HG03378 (cell line): ENCODE results near the gene PRELID1.
"Not testable (repeated sequence)": the region's sequence is repeated elsewhere in the genome, so short reads cannot be mapped to it uniquely, and the experiment has no call there.

ENCODE experiments used
- ATAC-seq: cut with Tn5 transposase; IDR thresholded peaks from one replicate; pipeline ENCODE4 v1.9.1; 2021; ENCODE audit warnings: mild to moderate bottlenecking, moderate library complexity; ENCODE audit not compliant: unreplicated experiment

Gene PRELID1

GRCh38 chr5:177334781-177335700 is 31.4 kb downstream of the PRELID1 start:
- ATAC-seq, result no peak

- ATAC-seq, result no peak
Measured at GRCh38 chr5:177335701-177336065, 32.1 kb downstream of the PRELID1 start.

- no peak for ATAC-seq
Measured at GRCh38 chr5:177336112-177336511, 32.5 kb downstream of the PRELID1 start.

- ATAC-seq, result no peak
Measured at GRCh38 chr5:177336603-177337494, 33.2 kb downstream of the PRELID1 start.

- no peak for ATAC-seq
Measured at GRCh38 chr5:177338251-177339106, 34.9 kb downstream of the PRELID1 start.

- ATAC-seq, result no peak
Measured at GRCh38 chr5:177339107-177339638, 35.6 kb downstream of the PRELID1 start.

- not testable (repeated sequence) for ATAC-seq
Measured at GRCh38 chr5:177343000-177343399, 39.4 kb downstream of the PRELID1 start.

- ATAC-seq, result no peak
Measured at GRCh38 chr5:177343777-177344176, 40.2 kb downstream of the PRELID1 start.

- ATAC-seq, result no peak
Measured at GRCh38 chr5:177344891-177345290, 41.3 kb downstream of the PRELID1 start.

- ATAC-seq, result no peak
Measured at GRCh38 chr5:177346820-177347219, 43.2 kb downstream of the PRELID1 start.

- no peak for ATAC-seq
Measured at GRCh38 chr5:177347699-177348098, 44.1 kb downstream of the PRELID1 start.

- no peak for ATAC-seq
Measured at GRCh38 chr5:177349362-177349647, 45.7 kb downstream of the PRELID1 start.

GRCh38 chr5:177349762-177350161 is 46.2 kb downstream of the PRELID1 start:
- no peak for ATAC-seq

GRCh38 chr5:177350776-177351391 is 47.3 kb downstream of the PRELID1 start:
- peak; percentile 4 for ATAC-seq

GRCh38 chr5:177351392-177352329 is 48.1 kb downstream of the PRELID1 start, which contains the start of gene LMAN2:
Gene LMAN2 (minus strand): TSS chr5:177351668. CDS start chr5:177351647, 21 bp downstream.
- ATAC-seq, result peak; percentile 81

GRCh38 chr5:177353093-177353492 is 49.5 kb downstream of the PRELID1 start:
- ATAC-seq, result no peak

GRCh38 chr5:177354256-177354655 is 50.7 kb downstream of the PRELID1 start:
- no peak for ATAC-seq

- ATAC-seq, result no peak
Measured at GRCh38 chr5:177354711-177355110, 51.1 kb downstream of the PRELID1 start.
